ENCODE data around the gene CXADR.
"Not testable (repeated sequence)": the region's sequence is repeated elsewhere in the genome, so short reads cannot be mapped to it uniquely, and the experiment has no call there.

CXADR gene

GRCh38 chr21:17502985-17503384 is 9.9 kb upstream of the CXADR start:
- not testable (repeated sequence) for DNase-seq

- no peak for DNase-seq
Observed at GRCh38 chr21:17506951-17507350, 5.9 kb upstream of the CXADR start.

- no peak for DNase-seq
Observed at GRCh38 chr21:17507591-17507990, 5.3 kb upstream of the CXADR start.

- DNase-seq: peak; percentile 41 to 52
Observed at GRCh38 chr21:17513214-17514123, 626 bp downstream of the CXADR start.

GRCh38 chr21:17514124-17514845 is 1.4 kb downstream of the CXADR start:
- peak in 1 of 2 donors; percentile 40 for DNase-seq

- not testable (repeated sequence) for DNase-seq
Observed at GRCh38 chr21:17517008-17517407, 4.2 kb downstream of the CXADR start.

- DNase-seq: no peak
Observed at GRCh38 chr21:17519208-17519738, 6.4 kb downstream of the CXADR start.

- DNase-seq: no peak
Observed at GRCh38 chr21:17519965-17520609, 7.2 kb downstream of the CXADR start.

- no peak for DNase-seq
Observed at GRCh38 chr21:17523007-17523451, 10.2 kb downstream of the CXADR start.

- DNase-seq: not testable (repeated sequence)
Observed at GRCh38 chr21:17523979-17524494, 11.2 kb downstream of the CXADR start.

- DNase-seq: no peak
Observed at GRCh38 chr21:17524635-17525034, 11.8 kb downstream of the CXADR start.

- no peak for DNase-seq
Observed at GRCh38 chr21:17526776-17527175, 13.9 kb downstream of the CXADR start.

GRCh38 chr21:17527240-17527639 is 14.4 kb downstream of the CXADR start:
- peak in 1 of 2 donors; percentile 16 for DNase-seq

- no peak for DNase-seq
Observed at GRCh38 chr21:17527711-17528110, 14.9 kb downstream of the CXADR start.

- DNase-seq: no peak
Observed at GRCh38 chr21:17529648-17530047, 16.8 kb downstream of the CXADR start.

GRCh38 chr21:17532292-17532691 is 19.4 kb downstream of the CXADR start:
- no peak for DNase-seq

GRCh38 chr21:17536381-17536780 is 23.5 kb downstream of the CXADR start:
- DNase-seq: no peak

GRCh38 chr21:17537299-17537698 is 24.5 kb downstream of the CXADR start:
- DNase-seq: no peak

- DNase-seq: no peak
Observed at GRCh38 chr21:17538576-17538975, 25.7 kb downstream of the CXADR start.

- DNase-seq: no peak
Observed at GRCh38 chr21:17539323-17539722, 26.5 kb downstream of the CXADR start.

- DNase-seq: no peak
Observed at GRCh38 chr21:17539743-17540341, 27.0 kb downstream of the CXADR start.

GRCh38 chr21:17540530-17540929 is 27.7 kb downstream of the CXADR start:
- no peak for DNase-seq
